HG03460 (cell line): ENCODE results near the gene UXS1.
"Not testable (repeated sequence)": the region's sequence is repeated elsewhere in the genome, so short reads cannot be mapped to it uniquely, and the experiment has no call there.

Experiments
- ATAC-seq: cut with Tn5 transposase; IDR thresholded peaks from one replicate; pipeline ENCODE4 v1.9.1; 2021; ENCODE audit not compliant: unreplicated experiment

The UXS1 gene

DNA sequence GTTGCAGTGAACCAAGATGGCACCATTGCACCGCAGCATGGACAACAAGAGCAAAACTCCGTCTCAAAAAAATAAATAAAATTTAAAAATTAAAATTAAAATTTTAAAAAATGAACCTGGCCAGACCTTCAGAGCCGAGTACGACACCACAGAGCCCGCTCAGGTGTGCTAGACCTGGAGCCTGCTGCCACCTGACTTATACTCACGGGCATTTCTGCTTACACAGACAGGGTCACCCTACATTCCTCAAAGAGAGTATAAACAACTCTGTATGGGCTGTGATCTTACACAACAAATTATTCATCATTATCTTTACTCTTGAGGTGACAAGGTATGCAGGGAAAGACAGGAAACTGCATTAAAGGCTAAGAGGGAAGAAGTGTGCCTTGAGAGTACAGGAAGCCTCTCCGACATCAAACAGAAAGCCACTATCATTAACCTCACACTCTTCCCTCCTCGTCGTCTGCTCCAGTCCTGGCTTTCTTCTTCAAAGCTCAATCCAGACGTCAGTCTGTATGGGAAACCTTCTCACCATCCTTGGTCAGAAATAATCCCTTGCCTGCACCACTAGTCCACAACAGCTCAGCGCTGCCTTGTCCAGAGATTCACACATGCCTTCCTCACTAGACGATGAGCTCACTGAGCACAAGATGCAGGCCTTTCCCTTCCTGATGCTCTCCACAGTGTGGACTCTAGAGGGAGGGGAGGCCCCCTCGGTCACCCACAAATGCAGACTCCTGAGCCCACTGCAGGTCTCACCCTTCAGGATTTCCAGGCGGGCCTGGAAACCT is 56.2 kb downstream of the UXS1 start:
- no peak for ATAC-seq

DNA sequence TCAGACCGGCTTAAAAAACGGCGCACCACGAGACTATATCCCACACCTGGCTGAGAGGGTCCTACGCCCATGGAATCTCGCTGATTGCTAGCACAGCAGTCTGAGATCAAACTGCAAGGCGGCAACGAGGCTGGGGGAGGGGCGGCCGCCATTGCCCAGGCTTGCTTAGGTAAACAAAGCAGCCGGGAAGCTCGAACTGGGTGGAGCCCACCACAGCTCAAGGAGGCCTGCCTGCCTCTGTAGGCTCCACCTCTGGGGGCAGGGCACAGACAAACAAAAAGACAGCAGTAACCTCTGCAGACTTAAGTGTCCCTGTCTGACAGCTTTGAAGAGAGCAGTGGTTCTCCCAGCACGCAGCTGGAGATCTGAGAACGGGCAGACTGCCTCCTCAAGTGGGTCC is 62.9 kb downstream of the UXS1 start:
- ATAC-seq = not testable (repeated sequence)

DNA sequence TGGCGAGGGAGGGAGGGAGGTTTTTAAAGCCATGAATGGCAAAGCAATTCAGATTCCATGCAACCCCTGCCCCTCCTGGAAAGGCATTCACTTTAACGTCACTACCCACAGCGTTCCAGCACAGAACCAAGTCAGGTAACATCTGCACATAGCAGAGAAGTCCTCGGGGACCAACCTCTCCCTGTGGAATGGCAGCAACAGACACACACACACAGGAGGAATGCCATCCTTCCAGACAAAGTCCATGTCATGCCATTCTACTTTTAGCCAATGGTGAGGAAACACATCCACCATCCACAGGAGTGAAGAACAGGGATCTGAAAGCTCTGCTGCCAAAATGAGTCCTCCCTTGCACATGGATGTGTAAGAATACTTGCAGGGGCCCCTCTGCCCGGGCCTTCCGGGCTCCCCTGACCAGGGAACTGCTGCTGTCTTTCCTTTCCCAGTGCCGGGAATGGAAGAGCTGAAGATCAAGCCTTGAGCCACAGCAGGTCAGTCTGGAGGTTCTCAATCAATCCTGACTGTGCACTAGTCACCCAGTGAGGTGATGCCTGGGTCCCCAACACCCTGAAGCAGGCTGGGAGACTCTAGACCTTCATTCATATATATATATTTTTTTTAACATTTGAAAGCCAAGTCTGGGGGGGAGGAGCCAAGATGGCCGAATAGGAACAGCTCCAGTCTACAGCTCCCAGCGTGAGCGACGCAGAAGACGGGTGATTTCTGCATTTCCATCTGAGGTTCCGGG is 63.7 kb downstream of the UXS1 start:
- no peak for ATAC-seq

DNA sequence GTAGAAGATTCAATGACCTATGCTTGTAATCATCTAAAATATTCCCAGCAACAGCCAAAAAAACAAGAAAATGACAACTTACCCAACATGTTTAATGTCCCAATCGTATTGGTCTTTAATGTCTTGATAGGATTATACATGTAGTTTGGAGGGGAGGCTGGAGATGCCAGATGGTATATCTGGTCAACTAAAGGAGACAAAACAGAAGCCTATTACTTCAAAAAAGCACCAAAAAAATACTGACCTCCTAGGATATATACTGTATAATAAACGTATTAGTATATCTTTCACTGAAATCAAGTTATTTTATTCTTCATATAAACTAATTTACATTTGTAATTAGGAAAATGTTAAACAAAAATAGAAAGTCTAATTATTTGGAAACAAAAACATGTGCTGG is 64.5 kb downstream of the UXS1 start:
- no peak for ATAC-seq

DNA sequence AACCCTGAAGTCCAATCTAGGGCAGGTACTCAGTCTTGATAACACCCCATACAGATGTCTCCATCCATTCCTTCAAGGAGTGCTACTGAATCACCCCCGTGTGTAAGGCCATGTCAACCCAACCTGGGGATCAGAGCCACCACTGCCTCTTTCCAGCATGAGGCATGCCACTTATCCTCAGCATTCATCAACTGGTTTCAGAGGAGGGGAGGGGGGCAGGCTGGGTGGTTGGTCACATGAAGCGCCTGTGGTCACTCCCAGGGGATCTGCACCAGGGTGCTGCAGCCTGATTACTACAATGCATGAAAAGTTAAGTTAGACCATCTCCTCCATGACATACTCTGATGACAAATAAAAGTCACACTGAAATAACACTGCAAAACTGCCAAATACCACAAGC is 65.0 kb downstream of the UXS1 start:
- no peak for ATAC-seq

DNA sequence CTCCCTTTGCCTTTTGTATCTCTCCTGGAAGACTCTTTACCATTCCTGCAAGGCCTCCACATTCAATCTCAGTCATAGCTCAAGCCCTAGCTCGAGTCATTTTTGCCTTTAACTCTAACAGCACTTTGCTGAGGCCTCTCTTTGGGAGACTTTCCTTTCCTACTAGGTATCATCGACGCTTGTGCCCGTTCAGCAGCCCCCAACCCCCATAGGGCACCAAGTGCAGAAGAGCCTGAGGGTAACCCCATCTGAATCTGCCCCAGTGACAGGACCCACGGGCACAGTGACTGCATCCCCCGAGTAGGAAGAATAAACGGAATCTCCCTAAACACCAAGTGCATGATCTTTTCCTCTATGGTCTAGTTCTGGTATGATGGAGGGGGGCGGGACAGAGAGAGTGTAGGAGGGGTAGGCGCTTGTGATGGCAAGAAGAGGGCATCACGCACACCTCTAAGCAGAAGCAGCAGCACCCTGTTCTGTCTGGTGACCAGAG is 66.3 kb downstream of the UXS1 start:
- ATAC-seq = no peak

DNA sequence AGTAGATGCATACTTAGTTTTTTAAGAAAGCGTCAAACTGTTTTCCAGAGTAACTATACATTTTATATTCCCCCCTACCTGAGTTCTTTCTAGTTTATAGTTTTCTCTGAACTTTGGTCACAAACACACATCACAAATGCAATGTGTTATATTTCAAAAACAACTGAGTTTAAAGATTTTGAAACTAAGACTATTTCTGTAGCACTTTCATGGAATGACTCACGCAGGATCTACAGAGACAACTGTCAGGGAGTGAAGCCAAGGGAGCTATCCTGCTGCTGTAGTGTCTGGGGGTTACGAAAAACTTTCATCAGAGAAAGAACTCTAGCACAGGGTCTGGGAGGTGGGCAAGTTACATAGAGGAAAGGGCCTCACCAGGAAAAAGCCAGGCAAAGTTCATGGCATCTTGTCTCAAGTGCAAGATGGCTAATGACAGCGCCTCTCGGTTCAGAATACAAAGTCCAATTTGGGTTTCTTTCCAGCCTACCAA is 66.8 kb downstream of the UXS1 start:
- no peak for ATAC-seq

DNA sequence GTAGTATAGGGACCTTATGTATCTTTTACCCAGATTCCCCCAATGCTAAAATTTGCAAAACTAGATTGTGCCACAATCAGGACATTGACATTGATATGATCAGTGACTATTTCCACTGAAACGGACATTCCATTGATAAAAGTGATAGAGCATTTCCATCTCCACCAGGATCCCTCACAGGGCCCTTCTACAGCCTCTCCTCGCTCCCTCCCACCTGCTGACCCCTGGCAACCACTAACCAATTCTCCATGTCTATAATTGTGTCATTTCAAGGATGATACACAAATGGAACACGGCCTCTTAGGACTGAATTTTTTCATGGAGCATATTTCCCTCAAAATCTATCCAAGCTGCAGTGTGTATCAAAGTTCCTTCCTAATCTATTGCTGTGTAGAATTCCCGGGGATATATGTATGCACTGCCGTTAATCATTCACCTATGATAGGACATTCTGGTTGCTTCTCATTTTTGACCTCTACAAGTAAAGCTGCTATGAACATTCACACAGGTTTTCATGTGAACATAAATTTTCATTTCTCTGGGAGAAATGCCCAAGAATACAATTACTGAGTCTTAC is 67.3 kb downstream of the UXS1 start:
- ATAC-seq = no peak

DNA sequence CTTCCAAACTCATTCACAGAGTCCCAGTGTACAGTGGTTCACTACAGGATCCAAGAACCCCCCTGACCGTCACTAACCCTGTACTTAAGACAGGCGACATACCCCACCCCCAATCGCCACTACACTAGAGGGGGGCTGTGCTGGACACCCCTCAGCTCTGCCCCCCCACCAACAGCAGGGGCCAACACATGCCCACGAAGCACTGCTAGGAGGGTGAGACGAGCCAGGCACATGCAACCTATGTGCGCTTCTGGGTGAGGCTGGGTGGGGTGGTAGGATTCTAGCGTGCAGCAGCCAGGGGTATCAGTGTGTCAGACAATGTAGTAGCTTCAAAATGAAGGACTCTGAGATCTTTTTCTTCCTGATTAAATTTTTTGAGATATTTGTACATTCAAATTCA is 67.8 kb downstream of the UXS1 start:
- ATAC-seq = no peak

DNA sequence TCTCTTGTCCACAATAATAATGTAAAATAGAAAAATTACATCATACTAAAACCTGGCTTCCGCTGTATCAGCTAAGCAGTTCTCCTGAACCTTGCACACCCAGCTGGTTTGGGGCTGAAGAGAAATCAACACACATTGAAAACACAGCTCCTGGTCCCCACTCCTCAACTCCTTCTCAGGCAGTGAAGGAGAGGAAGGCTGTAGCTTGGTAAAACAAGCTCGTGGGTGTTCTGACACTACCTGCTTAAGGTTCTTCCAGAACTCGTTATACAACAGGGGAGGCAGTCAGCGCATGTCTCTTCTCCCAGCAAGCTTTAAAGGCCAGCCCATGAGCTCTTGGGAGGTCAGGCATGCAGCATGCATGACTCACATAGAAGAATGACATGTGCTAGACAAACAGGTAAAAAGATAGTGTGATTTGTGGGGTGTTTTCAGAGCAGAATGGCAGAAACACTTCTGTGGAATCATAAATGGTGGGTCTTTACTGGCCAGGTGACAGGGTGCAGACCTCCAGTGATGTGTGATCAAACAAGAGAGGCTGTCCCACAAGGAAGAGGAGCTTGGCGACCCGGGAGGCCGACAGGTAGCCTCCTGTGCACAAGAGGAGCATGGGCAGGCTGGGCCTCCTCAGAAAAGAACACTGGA is 69.1 kb downstream of the UXS1 start:
- ATAC-seq = no peak

DNA sequence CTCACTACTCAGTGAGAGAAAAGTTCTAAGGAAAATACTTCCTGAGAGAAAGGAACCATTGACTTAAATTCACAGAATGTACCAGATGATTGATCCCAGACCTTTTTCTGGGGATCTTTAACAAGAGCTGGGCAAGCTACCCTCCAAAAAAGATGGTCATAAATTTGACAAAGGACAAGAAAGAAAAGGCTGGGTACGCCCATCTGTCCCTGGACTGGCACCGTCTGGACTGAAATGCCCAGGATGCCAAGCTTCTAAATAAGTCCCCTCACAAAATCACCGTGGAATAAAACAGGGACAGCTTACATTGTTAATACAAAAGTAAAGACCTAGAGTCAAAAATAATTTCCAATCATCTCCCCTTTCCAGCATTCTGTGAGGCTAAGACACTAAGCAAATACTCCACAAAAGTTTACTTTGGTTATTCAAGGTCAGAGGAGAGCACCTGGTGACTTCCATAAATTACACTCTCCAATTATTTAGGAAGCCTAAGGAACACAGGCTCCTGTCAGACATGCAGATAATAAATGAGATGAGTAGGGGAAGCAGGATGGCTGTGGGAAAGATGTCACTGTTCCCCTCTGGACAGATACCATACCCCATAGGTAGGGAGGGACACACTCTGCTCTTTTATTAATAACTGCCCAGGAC is 69.9 kb downstream of the UXS1 start:
- no peak for ATAC-seq

DNA sequence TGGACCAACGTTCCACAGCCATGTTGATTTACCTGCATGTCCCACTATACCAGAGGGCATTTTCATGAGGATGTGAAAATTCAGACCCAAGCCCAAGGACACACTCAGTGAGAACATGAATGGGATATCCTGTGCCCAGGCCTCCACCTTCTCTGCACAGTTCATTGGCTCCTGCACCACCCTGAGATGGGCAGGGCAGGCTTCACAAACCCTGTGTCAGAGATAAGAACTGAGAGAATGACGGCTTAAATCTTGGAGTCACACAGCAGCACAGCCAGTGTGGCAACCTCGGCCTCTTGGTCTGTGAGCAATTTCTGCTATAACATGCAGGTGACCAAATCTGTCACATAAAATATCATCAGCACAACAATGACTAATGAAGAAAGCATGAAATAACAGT is 71.9 kb downstream of the UXS1 start:
- ATAC-seq = no peak

DNA sequence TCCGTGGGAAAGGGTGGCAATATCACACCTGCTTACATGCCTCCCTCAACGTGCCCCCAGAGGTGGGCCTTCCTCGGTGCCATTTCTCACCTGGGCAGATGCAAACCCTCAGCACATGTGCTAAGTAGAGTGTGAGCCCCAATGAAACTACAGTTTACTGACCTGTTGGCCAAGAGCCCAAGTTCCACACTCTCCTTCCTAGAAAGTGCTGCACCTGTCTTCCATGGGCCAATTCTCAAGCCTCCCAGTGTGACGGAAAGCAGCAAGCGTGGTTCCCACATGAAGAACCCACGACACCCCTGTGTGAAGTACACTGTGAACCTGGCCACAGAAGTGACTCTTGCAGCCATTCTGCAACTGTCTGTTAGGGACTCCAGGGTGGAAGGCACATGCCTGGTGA is 73.7 kb downstream of the UXS1 start:
- ATAC-seq = no peak

DNA sequence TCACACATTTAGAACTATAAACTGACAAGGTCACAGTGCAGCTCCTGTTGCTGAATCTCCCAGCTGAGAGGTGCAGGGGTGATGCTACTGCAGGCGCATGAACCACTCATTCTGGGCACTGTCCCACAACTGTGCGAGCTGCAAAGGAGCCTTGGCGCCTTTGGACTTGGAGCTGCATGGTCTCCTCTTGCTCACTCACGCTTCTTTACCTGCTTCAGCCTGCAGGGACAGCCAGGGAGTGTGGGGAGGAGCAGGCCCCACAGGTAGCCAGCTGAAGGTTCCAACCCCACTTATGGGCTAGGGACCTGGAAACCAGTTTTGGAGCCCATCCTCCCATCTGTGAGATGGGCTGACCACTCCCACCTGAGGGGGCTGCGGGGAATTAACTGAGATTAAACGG is 75.0 kb downstream of the UXS1 start:
- ATAC-seq = no peak

DNA sequence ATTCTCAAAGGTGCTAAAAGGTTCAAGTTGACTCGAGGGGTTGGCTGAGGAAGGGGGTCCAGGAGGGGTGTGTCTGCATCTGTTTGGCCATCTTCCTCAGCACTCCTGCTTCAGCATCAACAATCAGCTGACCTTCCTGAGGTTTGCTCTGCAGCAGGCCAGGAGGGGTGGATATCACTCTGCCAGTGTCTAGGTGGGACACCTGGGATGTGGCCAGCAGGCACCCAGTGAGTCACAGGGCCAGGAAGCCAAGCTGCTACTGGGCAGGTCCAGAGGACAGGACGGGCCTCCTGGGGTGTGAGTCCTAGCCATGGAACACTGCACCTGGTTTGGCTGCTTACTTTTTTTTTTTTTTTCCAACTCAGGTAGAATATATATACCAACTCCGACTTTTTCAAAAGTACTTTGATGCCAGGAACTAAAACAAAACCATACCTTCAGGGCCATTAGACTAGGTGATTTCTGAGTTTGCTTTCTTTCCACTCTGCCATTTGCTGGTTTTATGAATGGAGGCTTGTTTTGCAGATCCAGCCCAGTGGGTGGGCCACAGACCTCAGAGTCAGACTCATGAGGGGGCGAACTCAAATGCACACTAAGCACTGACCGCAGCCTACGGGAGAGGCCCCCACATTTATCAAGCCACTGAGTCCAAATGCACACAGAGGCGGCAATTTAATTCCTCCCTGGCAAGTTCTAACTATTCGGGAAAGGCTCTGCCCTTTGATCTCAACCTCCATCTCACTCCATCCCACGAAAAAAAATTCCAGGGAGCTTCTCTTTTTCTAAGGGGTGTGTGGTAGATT is 76.0 kb downstream of the UXS1 start:
- no peak for ATAC-seq

DNA sequence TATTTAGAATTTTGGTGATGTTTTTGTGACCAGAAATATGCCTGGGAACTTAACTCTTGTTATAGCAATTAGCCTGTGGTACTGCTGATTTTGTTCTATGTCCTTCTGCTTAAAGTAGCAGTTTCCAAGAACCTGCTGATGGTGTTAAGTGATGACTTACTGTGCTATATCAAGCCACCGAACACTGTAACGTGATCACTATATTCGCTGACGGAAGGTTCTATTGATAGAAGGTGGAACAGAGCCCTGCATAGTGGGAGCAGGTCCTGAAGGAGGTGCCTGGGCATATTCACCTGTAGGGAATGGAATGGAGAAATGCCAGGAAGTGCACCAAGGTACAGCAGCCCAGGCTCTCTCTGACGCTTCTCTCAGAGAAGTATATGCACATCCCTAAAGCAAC is 76.8 kb downstream of the UXS1 start:
- no peak for ATAC-seq

DNA sequence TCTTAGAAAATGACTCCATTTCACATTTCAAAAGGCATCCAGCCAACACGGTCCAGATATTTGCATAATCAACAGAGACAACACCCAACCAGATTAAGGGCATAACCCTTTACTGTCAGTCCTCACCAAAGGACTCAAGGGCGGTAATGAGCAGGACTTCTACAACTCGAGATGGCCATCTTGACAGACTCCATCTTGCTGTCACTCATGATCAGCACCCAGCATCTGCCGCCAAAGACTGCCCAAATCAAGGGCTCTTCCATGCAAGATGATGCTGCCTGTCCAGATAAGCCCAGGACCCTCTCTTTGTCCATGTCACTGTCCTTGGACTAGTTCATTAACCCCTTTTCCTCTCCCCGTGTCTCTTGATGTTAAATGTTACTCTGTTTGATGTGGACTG is 77.9 kb downstream of the UXS1 start:
- no peak for ATAC-seq

DNA sequence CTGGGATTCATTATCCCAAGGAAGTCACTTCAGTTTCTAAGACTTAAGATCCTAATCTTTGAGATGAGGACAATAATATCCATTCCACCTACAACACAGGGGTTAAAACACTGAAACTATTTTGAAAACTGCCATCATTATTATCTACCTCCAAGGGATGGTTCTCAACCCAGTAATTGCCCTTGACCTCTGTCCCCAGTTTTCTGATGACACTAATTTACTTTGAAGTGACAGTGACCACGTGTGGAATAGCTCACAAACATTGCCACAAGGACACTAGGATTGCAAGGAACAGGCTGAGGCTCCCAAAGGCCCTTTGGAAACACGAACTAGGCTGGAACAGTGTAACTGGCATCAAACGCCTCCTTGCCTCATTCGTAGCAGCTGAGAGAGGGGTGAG is 78.4 kb downstream of the UXS1 start:
- ATAC-seq = no peak

DNA sequence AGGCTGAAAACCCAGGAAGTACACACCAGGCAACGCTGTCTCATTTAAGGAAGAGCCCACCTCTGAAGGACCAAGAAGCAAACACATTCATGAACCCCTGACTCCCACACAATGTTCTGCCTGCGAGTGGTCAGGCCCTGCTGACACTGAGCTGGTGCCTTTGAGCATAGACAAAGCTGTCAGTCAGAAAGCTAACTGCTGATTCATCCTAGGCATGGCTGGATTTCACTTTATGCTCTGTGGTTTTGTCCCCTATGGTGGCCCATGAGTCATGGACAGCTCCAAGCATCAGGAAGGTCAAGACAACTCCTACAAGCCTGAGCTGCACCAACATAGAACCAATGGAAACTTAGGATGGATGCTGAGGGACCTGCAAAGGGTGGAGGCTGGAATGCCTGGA is 78.9 kb downstream of the UXS1 start:
- ATAC-seq = no peak

DNA sequence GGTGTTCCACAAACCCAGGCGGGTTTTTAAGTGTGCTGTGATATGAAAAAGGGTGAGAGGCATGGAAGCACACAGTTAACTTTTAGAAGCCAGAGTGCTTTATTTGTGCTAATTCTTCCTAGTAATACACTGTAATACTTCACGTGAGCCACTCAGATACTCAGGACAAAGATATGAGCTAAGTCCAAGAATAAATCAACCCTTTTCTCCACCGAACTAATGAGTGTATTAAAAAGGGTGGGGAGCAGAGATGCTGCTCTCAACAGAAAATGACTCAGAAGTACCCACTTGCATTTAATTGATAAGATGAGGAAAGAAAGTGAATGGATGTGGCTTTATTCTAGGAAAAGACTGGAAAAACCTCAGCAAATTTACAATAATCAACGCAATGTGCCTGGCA is 79.9 kb downstream of the UXS1 start:
- no peak for ATAC-seq
